B cell (primary cell): ENCODE data around the gene N4BP2. TPM values are rescaled to one million over a fixed set of nuclear protein-coding genes. Genes with fewer than 3 reads are reported as not detected.
A peak's percentile ranks its signal among the peaks of the same experiment; 100 is the strongest.

Experiments used
- ATAC-seq: fragments of 200-7000 bp; cut with Tn5 transposase; one replicate; pipeline ENCODE4 v1.10.0; 2021; ENCODE audit warnings: low read depth, mild to moderate bottlenecking, moderate number of reproducible peaks, moderate library complexity
- CTCF ChIA-PET: fragments of 350-600 bp; sonication (Branson Sonifier 250); formaldehyde crosslinking; loops from one replicate; lab custom pipeline; 2021; ENCODE audit warnings: antibody characterized with exemption, inconsistent platforms; lab: Charles Lee
- POLR2A ChIA-PET: fragments of 350-600 bp; sonication (Branson Sonifier 250); formaldehyde crosslinking; loops from one replicate; lab custom pipeline; 2021; ENCODE audit warnings: antibody characterized with exemption; lab: Charles Lee
- DNase-seq: peaks from one replicate; pipeline ENCODE4 v3.0.0; 2013
- H2AFZ ChIP-seq: 2 replicates; pipeline ENCODE4 v1.6.1; 2012; ENCODE audit warnings: mild to moderate bottlenecking, low read depth, low read length; ENCODE audit not compliant: insufficient read depth, poor library complexity, severe bottlenecking
- H3K27ac ChIP-seq, 2 donors: 1 replicate in 1 of 2; 2 replicates in 1 of 2; pipeline ENCODE4 v1.5.1; 2012 to 2013; ENCODE audit warnings: low read length in 2 of 2, mild to moderate bottlenecking in 2 of 2, moderate library complexity in 1 of 2
- H3K27me3 ChIP-seq, 4 experiments: fragments of 200-600 bp in 1 of 4; sonication (generic) in 1 of 4; replicated peaks in 1 of 4; 1 replicate in 2 of 4; 2 replicates in 2 of 4; pipeline versions ENCODE4 v1.6.1 to v1.7.0; 2013 to 2016; ENCODE audit warnings: low read length in 3 of 4, mild to moderate bottlenecking in 2 of 4, mixed read lengths in 1 of 4, moderate library complexity in 1 of 4; ENCODE audit not compliant: insufficient read depth in 4 of 4, control insufficient read depth in 3 of 4; ENCODE audit errors: control extremely low read depth in 1 of 4
- H3K36me3 ChIP-seq, 2 experiments: replicated peaks in 1 of 2; 1 replicate in 1 of 2; 2 replicates in 1 of 2; pipeline versions ENCODE4 v1.6.1 to v1.7.1; 2013; ENCODE audit warnings: low read length in 1 of 2; ENCODE audit not compliant: insufficient read depth in 2 of 2, control insufficient read depth in 1 of 2; ENCODE audit errors: control extremely low read depth in 1 of 2, extremely low read depth in 1 of 2
- H3K4me1 ChIP-seq, 2 donors: fragments of 200-600 bp in 1 of 2; sonication (generic) in 1 of 2; 1 replicate in 1 of 2; 2 replicates in 1 of 2; pipeline versions ENCODE4 v1.5.1 to v1.6.1; 2013 to 2017; ENCODE audit warnings: low read length in 2 of 2; ENCODE audit not compliant: control insufficient read depth in 2 of 2, insufficient read depth in 2 of 2
- H3K4me2 ChIP-seq: replicated peaks from 2 replicates; pipeline ENCODE3; 2012; ENCODE audit warnings: mild to moderate bottlenecking, low read depth, low read length; ENCODE audit not compliant: poor library complexity, severe bottlenecking
- H3K4me3 ChIP-seq, 5 experiments: fragments of 200-600 bp in 1 of 5; sonication (generic) in 1 of 5; 1 replicate in 3 of 5; 2 replicates in 2 of 5; pipeline versions ENCODE4 v1.5.1 to v1.7.0; 2011 to 2016; ENCODE audit warnings: low read length in 4 of 5, mild to moderate bottlenecking in 4 of 5, low read depth in 2 of 5, control low read depth in 1 of 5, moderate library complexity in 1 of 5; ENCODE audit not compliant: insufficient read depth in 1 of 5; ENCODE audit errors: control extremely low read depth in 1 of 5, extremely low read depth in 1 of 5
- H3K79me2 ChIP-seq: fragments of 200-600 bp; sonication (generic); one replicate; pipeline ENCODE4 v1.6.0; 2016; ENCODE audit warnings: low read length; ENCODE audit not compliant: control insufficient read depth, insufficient read depth
- H3K9ac ChIP-seq: fragments of 200-600 bp; sonication (generic); 2 replicates; pipeline ENCODE4 v1.6.1; 2017; ENCODE audit warnings: mild to moderate bottlenecking, low read length, moderate library complexity
- H3K9me3 ChIP-seq, 3 donors: one replicate each; pipeline versions ENCODE4 v1.6.1 to v1.7.1; 2013; ENCODE audit warnings: low read length in 2 of 3; ENCODE audit not compliant: control insufficient read depth in 2 of 3, insufficient read depth in 1 of 3; ENCODE audit errors: control extremely low read depth in 1 of 3
- H4K20me1 ChIP-seq: 2 replicates; pipeline ENCODE4 v1.6.0; 2012; ENCODE audit warnings: mild to moderate bottlenecking, low read length; ENCODE audit not compliant: insufficient read depth, control insufficient read depth, poor library complexity, severe bottlenecking
- H3K27ac Mint-ChIP-seq: one replicate; pipeline ENCODE4 v1.8.0; 2021; ENCODE audit warnings: mixed read lengths
- H3K27me3 Mint-ChIP-seq: one replicate; pipeline ENCODE4 v1.8.0; 2021; ENCODE audit warnings: mixed read lengths
- H3K4me1 Mint-ChIP-seq: one replicate; pipeline ENCODE4 v1.8.0; 2021; ENCODE audit warnings: mixed read lengths
- H3K4me3 Mint-ChIP-seq: one replicate; pipeline ENCODE4 v1.8.0; 2021; ENCODE audit warnings: mixed read lengths
- H3K9me3 Mint-ChIP-seq: one replicate; pipeline ENCODE4 v1.8.0; 2022; ENCODE audit warnings: mixed read lengths; ENCODE audit not compliant: insufficient read depth
- EZH2 ChIP-seq: IDR thresholded peaks from 2 replicates; pipeline ENCODE4 v1.6.1; 2012; ENCODE audit warnings: borderline replicate concordance, low read depth, mild to moderate bottlenecking, moderate library complexity, low read length; ENCODE audit not compliant: insufficient read depth, poor library complexity, severe bottlenecking
- WGBS: methylation state at CpG from one replicate; pipeline ENCODE4 v1.1.5; 2013; ENCODE audit warnings: missing lambda C conversion rate; ENCODE audit not compliant: insufficient coverage; 5-methylcytosine and 5-hydroxymethylcytosine counted together
- intact Hi-C: fragments of 100-400 bp; cut with micrococcal nuclease; formaldehyde crosslinking; loops from one replicate; pipeline ENCODE4 v1.10.0; 2022
- polyA plus RNA-seq: library from polyadenylated mRNA; depleted of rRNA; stranded (reverse); fragments of >200 nt; gene quantifications from 2 replicates; pipeline ENCODE4 v1.2.3, GENCODE V29; 2012
- total RNA-seq, 2 donors: library from RNA; stranded (reverse); fragments of 120-200 nt in 1 of 2; gene quantifications; 1 replicate in 1 of 2; 2 replicates in 1 of 2; pipeline versions ENCODE4 v1.2.3 to v1.2.4, GENCODE V29; 2013 to 2022
- TF ChIP-seq, protein P1 (sequence below): fragments of 200-600 bp; IDR thresholded peaks from one replicate; pipeline ENCODE4 v1.8.0; 2022; ENCODE audit warnings: antibody characterized with exemption, mild to moderate bottlenecking

N4BP2 gene
- total and polyA plus RNA-seq, 2 donors (not counting 1 experiment from before 2014, with no cell fraction given) = 2.4 to 12.8 TPM

DNA sequence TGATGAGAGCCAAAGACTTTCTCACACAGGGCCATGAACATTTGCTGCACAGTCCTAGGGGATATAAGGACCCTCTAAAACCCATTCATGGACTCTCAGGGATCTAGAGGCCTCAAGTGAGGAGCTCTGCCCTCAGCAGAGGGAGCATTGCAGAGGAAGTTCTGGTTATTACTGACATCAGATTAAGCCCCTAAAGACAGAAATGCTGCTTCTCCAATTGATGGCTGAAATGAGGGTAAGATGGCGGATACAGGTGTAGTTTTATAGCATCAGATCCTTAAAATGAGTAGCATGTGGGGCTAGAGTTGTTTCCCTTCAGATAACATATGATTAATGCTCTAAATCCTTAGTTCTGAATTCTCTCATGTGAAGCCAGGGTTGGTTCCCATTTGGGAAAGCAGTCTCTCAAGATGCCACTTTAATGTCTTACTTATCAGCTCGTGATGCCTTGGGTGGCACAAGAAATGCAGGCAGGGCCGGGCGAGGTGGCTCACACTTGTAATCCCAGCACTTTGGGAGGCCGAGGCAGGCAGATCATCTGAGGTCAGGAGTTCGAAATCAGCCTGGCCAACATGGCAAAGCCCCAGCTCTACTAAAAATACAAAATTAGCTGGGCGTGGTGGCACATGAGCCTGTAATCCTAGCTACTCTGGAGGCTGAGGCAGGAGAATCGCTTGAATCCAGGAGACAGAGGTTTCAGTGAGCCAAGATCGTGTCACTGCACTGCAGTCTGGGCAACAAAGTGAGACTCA is 148.0 kb downstream of the N4BP2 start:
- peak overlapping the region; percentile 59 for H3K9ac ChIP-seq
- H3K4me3 ChIP-seq = peak overlapping the region; percentile 21 to 61 (median 43)
- H3K27ac ChIP-seq = peak overlapping the region; percentile 65 to 82
- H2AFZ ChIP-seq = no peak overlapping the region
- Mint-ChIP-seq H3K4me3 (peak overlapping the region; percentile 86), H3K9me3 (no peaks in the 10 kb centered on the region), H3K27me3 (no peaks in the 10 kb centered on the region), H3K4me1 (peaks cover 85% of the 10 kb centered on the region), H3K27ac (peak overlapping the region; percentile 88)
- no peak for TF ChIP-seq EZH2
- TF ChIP-seq, protein P1, sequence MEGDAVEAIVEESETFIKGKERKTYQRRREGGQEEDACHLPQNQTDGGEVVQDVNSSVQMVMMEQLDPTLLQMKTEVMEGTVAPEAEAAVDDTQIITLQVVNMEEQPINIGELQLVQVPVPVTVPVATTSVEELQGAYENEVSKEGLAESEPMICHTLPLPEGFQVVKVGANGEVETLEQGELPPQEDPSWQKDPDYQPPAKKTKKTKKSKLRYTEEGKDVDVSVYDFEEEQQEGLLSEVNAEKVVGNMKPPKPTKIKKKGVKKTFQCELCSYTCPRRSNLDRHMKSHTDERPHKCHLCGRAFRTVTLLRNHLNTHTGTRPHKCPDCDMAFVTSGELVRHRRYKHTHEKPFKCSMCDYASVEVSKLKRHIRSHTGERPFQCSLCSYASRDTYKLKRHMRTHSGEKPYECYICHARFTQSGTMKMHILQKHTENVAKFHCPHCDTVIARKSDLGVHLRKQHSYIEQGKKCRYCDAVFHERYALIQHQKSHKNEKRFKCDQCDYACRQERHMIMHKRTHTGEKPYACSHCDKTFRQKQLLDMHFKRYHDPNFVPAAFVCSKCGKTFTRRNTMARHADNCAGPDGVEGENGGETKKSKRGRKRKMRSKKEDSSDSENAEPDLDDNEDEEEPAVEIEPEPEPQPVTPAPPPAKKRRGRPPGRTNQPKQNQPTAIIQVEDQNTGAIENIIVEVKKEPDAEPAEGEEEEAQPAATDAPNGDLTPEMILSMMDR = no peak
- 63% methylated on average over 6 of the region's 9 CpGs for WGBS
- peaks cover 78 to 80% of the 10 kb centered on the region in 2 donors for H3K4me1 ChIP-seq
- intact Hi-C loops = loop anchor here (1.0 to 5.0 kb wide), 4 partner anchors 8 to 104 kb away; no protein-coding TSS in a partner anchor
- H3K9me3 ChIP-seq = no peaks in the 10 kb centered on the region
- peaks cover 10 to 34% of the 10 kb centered on the region in 2 experiments for H3K36me3 ChIP-seq
- H3K27me3 ChIP-seq = no peaks in the 10 kb centered on the region
- H3K4me2 ChIP-seq = peak overlapping the region; percentile 75
- ATAC-seq = no peak
- ChIA-PET POLR2A (interaction anchor here (0.6 to 2.2 kb wide), 5 partner anchors 10 to 99 kb away, joined by 3 to 5 read pairs (median 3); no protein-coding TSS in a partner anchor), CTCF (interaction anchor here (0.8 to 5.6 kb wide), 11 partner anchors 9 to 146 kb away, joined by 3 to 47 read pairs (median 4); no protein-coding TSS in a partner anchor)
- no peak for DNase-seq
- H3K79me2 ChIP-seq = peaks cover 100% of the 10 kb centered on the region
- H4K20me1 ChIP-seq = peaks cover 89% of the 10 kb centered on the region
